Peyer's patch (tissue), 4 donors: ENCODE data around the gene LMO3. TPM values are rescaled to one million over a fixed set of nuclear protein-coding genes. Genes with fewer than 3 reads are reported as not detected.
"Not testable (repeated sequence)": the region's sequence is repeated elsewhere in the genome, so short reads cannot be mapped to it uniquely, and the experiment has no call there.

Experiments
- DNase-seq, 3 donors: peaks; one replicate each; pipeline ENCODE4 v3.0.0-alpha.2; 2017 to 2019
- H3K27ac ChIP-seq, 4 donors: fragments of 200-600 bp; sonication (generic); one replicate each; pipeline ENCODE4 v1.5.1; 2016 to 2019
- H3K27me3 ChIP-seq, 2 donors: fragments of 200-600 bp; sonication (generic); one replicate each; pipeline ENCODE4 v1.5.1; 2019
- H3K36me3 ChIP-seq, 3 donors: fragments of 200-600 bp; sonication (generic); one replicate each; pipeline ENCODE4 v1.5.1; 2016 to 2019
- H3K4me1 ChIP-seq, 4 donors: fragments of 200-600 bp; sonication (generic); one replicate each; pipeline ENCODE4 v1.5.1; 2016 to 2019
- H3K4me3 ChIP-seq, 4 donors: fragments of 200-600 bp; sonication (generic); 1 replicate in 3 of 4; 2 replicates in 1 of 4; pipeline ENCODE4 v1.5.1; 2016 to 2019; ENCODE audit warnings: mild to moderate bottlenecking in 1 of 4
- H3K9me3 ChIP-seq, 4 donors: fragments of 200-600 bp; sonication (generic); one replicate each; pipeline ENCODE4 v1.5.1; 2016 to 2019; ENCODE audit warnings: mild to moderate bottlenecking in 1 of 4
- CTCF ChIP-seq, 6 experiments: fragments of 450-650 bp in 4 of 6; fragments of 200-600 bp in 2 of 6; sonication (generic) in 1 of 6; IDR thresholded peaks; one replicate each; pipeline ENCODE4 v1.5.1; 2017 to 2019; ENCODE audit warnings: antibody characterized with exemption in 6 of 6, mild to moderate bottlenecking in 3 of 6, moderate library complexity in 1 of 6
- POLR2A ChIP-seq, 2 donors: fragments of 450-650 bp; IDR thresholded peaks; one replicate each; pipeline ENCODE4 v1.5.1; 2017; ENCODE audit warnings: antibody characterized with exemption in 2 of 2, mild to moderate bottlenecking in 2 of 2, moderate library complexity in 2 of 2
- total RNA-seq, 4 donors: library from RNA; depleted of rRNA; stranded (reverse); fragments of >200 nt; gene quantifications; one replicate each; pipeline ENCODE4 v1.1.0, GENCODE V29; 2016

Gene LMO3
- total RNA-seq, 4 donors from 2014 or later, result 6.6 to 9.9 (median 7.9) TPM

GRCh38 chr12:16545836-16546235 is 60.1 kb downstream of the LMO3 start:
- Histone ChIP-seq H3K36me3 (no peaks in the 10 kb centered on the region), H3K27ac (no peak overlapping the region), H3K9me3 (no peaks in the 10 kb centered on the region), H3K27me3 (no peaks in the 10 kb centered on the region), H3K4me1 (no peaks in the 10 kb centered on the region), H3K4me3 (no peak overlapping the region)
- DNase-seq, result no peak
- TF ChIP-seq POLR2A (IDR thresholded peaks at IDR 0.05), result no peak
- no peak for TF ChIP-seq CTCF (IDR thresholded peaks at IDR 0.05)

- no peaks in the 10 kb centered on the region for H3K36me3 ChIP-seq
- no peak for DNase-seq
- no peak overlapping the region for H3K27ac ChIP-seq
- H3K9me3 ChIP-seq, result no peaks in the 10 kb centered on the region
- no peaks in the 10 kb centered on the region for H3K27me3 ChIP-seq
- no peak overlapping the region for H3K4me3 ChIP-seq
- no peak for TF ChIP-seq CTCF (IDR thresholded peaks at IDR 0.05)
- no peak for TF ChIP-seq POLR2A (IDR thresholded peaks at IDR 0.05)
- no peaks in the 10 kb centered on the region for H3K4me1 ChIP-seq
Measured at GRCh38 chr12:16542586-16542985, 63.4 kb downstream of the LMO3 start.

- not testable (repeated sequence) for H3K9me3 ChIP-seq, DNase-seq
Measured at GRCh38 chr12:16537652-16538051, 68.3 kb downstream of the LMO3 start.

GRCh38 chr12:16531621-16532020 is 74.3 kb downstream of the LMO3 start:
- Histone ChIP-seq H3K36me3 (no peaks in the 10 kb centered on the region), H3K4me1 (no peaks in the 10 kb centered on the region), H3K9me3 (no peaks in the 10 kb centered on the region), H3K27ac (no peak overlapping the region), H3K4me3 (no peak overlapping the region), H3K27me3 (no peaks in the 10 kb centered on the region)
- no peak for TF ChIP-seq POLR2A (IDR thresholded peaks at IDR 0.05)
- TF ChIP-seq CTCF (IDR thresholded peaks at IDR 0.05), result no peak
- no peak for DNase-seq

More at GRCh38 chr12:16537652-16538051, 68.3 kb downstream of the LMO3 start:
- not testable (repeated sequence) for H3K36me3 ChIP-seq, H3K4me3 ChIP-seq, H3K27ac ChIP-seq, H3K4me1 ChIP-seq, H3K27me3 ChIP-seq

GRCh38 chr12:16530268-16530850 is 75.6 kb downstream of the LMO3 start:
- Histone ChIP-seq H3K27me3 (no peaks in the 10 kb centered on the region), H3K4me1 (no peaks in the 10 kb centered on the region), H3K4me3 (no peak overlapping the region), H3K36me3 (no peaks in the 10 kb centered on the region), H3K9me3 (no peaks in the 10 kb centered on the region), H3K27ac (no peak overlapping the region)
- no peak for DNase-seq
- TF ChIP-seq POLR2A (IDR thresholded peaks at IDR 0.05), result no peak
- no peak for TF ChIP-seq CTCF (IDR thresholded peaks at IDR 0.05)

GRCh38 chr12:16526693-16527092 is 79.3 kb downstream of the LMO3 start:
- no peak overlapping the region for H3K4me3 ChIP-seq
- H3K9me3 ChIP-seq, result no peaks in the 10 kb centered on the region
- no peak for TF ChIP-seq CTCF (IDR thresholded peaks at IDR 0.05)
- no peak for TF ChIP-seq POLR2A (IDR thresholded peaks at IDR 0.05)
- no peaks in the 10 kb centered on the region for H3K27me3 ChIP-seq
- H3K27ac ChIP-seq, result no peak overlapping the region
- no peaks in the 10 kb centered on the region for H3K4me1 ChIP-seq
- no peaks in the 10 kb centered on the region for H3K36me3 ChIP-seq
- DNase-seq, result no peak
